Measurements from ENCODE around the gene OGFOD3. TPM values are rescaled to one million over a fixed set of nuclear protein-coding genes. Genes with fewer than 3 reads are reported as not detected.

The OGFOD3 gene
- total and polyA plus RNA-seq, 9 of the 15 experiments (the other 6 are each of a cell fraction or from before 2014, with no cell fraction given), result 0.69 to 44.7 (median 18.9) TPM

DNA sequence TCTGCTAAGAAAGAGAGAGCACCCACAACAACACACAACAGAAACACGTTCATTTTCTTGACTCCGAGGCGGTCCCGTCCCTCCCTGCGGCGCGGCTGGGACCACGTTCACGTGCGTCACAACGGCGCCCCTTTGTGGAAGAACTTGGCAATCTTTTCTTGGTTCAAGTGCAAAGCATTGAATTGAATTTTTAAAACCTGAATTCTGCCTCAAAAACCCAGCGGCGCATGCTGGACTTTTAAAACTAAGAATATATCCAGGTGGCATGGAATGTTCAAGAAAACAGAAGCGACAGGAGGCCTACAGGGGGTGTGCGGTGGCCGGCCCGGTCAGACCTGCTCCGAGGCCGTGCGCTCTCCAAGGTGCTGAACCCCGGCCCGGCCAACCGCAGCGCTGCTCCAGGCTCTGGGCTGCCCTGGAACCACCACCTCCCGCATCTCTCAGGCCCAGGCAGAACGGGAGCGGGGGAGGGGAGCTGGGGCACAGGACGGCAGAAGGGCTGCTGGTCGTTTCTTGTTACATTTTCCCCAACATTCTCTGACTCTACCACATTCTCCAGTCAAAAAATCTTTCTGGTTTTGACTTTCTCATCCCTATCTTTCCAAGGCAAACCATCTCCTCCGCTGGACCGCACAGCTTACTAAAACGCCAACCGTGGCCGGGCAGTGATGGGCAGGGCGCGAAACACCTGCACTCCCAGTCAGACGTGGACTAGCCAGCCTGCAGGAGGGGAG lies 3.7 kb downstream of the OGFOD3 start (continued):
- TF ChIP-seq MNT (conservative IDR thresholded peaks at IDR 0.05), result peak; percentile 93 to 97
- no peak for TF ChIP-seq KLF1 (tag; IDR thresholded peaks at IDR 0.05)
- TF ChIP-seq RCOR1 (IDR thresholded peaks at IDR 0.05; ENCODE audit: borderline replicate concordance in 1 of 2, low read depth in 2 of 2, low read length in 2 of 2), result peak in 1 of 2 experiments; percentile 60; a peak in 1 of 4 replicates
- no peak for TF ChIP-seq MEF2D (tag; conservative IDR thresholded peaks at IDR 0.05; ENCODE audit: low read depth)
- peak; percentile 61; the same call in 1 of the 2 replicates for TF ChIP-seq NCOA6 (IDR thresholded peaks at IDR 0.05)
- TF ChIP-seq ESRRA (IDR thresholded peaks at IDR 0.05; ENCODE audit: borderline replicate concordance, low read depth), result peak; percentile 58; the same call in 1 of the 2 replicates
- TF ChIP-seq, protein P1, sequence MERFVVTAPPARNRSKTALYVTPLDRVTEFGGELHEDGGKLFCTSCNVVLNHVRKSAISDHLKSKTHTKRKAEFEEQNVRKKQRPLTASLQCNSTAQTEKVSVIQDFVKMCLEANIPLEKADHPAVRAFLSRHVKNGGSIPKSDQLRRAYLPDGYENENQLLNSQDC (CRISPR knock-in tag; IDR thresholded peaks at IDR 0.05), result no peak
- no peak for TF ChIP-seq SMARCA5 (IDR thresholded peaks at IDR 0.05)
- TF ChIP-seq NEUROD1 (IDR thresholded peaks at IDR 0.05; ENCODE audit: borderline replicate concordance, low read depth, low read length, partially characterized antibody), result no peak
- TF ChIP-seq PRMT5 (CRISPR knock-in tag; IDR thresholded peaks at IDR 0.05), result peak; percentile 97
- no peak for TF ChIP-seq ZSCAN32 (CRISPR knock-in tag; IDR thresholded peaks at IDR 0.05)
